Measurements from ENCODE around the gene P2RY12. TPM values are rescaled to one million over a fixed set of nuclear protein-coding genes. Genes with fewer than 3 reads are reported as not detected.

P2RY12 gene
- total and polyA plus RNA-seq, 2 of the 8 experiments (the other 6 are each of a cell fraction or from before 2014, with no cell fraction given), result not detected

DNA sequence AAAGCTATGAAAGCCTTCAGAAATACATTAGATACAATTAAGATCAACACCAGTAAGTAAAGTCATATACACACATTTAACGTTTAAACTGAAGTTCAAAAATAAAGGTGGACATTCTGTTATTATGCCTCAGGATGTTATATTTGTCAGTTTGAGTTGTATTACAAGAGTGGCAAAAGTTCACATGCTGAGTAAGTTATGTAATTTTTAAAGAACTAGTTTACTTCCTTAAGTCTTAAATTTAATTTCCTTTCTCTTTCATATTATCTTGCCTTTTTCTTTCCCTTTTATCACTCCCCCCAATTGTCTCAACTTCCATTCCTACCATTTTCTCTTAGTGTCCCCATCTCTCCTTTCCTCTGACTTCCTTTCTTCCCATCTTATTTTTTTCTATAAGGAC is 63.0 kb downstream of the P2RY12 start:
- CTCF ChIA-PET (ENCODE audit: partially characterized antibody), result interaction anchor here (0.6 to 1.1 kb wide), 3 partner anchors 8 to 94 kb away, joined by 3 to 4 read pairs (median 4); no protein-coding TSS in a partner anchor
- Histone ChIP-seq H3K23me2 (ENCODE audit: low read depth, low read length) (no peaks in the 10 kb centered on the region), H3K4me2 (ENCODE audit: insufficient read depth in 1 of 2, low read depth in 2 of 2, low read length in 2 of 2) (no peak overlapping the region), H3K9me3 (ENCODE audit: insufficient read depth in 2 of 2, low read depth in 1 of 2, low read length in 1 of 2) (no peaks in the 10 kb centered on the region), H3K79me2 (ENCODE audit: control insufficient read depth in 1 of 2, insufficient read depth in 2 of 2, low read length in 2 of 2) (no peaks in the 10 kb centered on the region), H2BK12ac (ENCODE audit: low read depth, low read length) (no peak overlapping the region), H2BK5ac (ENCODE audit: low read depth, low read length) (no peak overlapping the region), H3K23ac (ENCODE audit: insufficient read length) (no peak overlapping the region), H3K27me3 (replicated peaks in 1 of 4; ENCODE audit: control insufficient read depth in 3 of 4, extremely low read depth in 1 of 4, insufficient read depth in 3 of 4, low read length in 3 of 4) (no peaks in the 10 kb centered on the region), H3K9ac (replicated peaks in 1 of 4; ENCODE audit: extremely low read depth in 1 of 4, low read depth in 3 of 4, low read length in 3 of 4) (no peak overlapping the region), H3K4ac (replicated peaks; ENCODE audit: insufficient read length, low read depth, low read length) (no peak overlapping the region), H3K4me3 (ENCODE audit: extremely low read depth in 1 of 4, insufficient read depth in 2 of 4, low read depth in 3 of 4, low read length in 4 of 4) (no peak overlapping the region), H3K36me3 (ENCODE audit: control insufficient read depth in 2 of 4, insufficient read depth in 4 of 4, low read length in 3 of 4) (no peaks in the 10 kb centered on the region), H3K27ac (ENCODE audit: low read depth, low read length) (no peak overlapping the region), H3K14ac (ENCODE audit: insufficient read length) (no peak overlapping the region), H2AK5ac (ENCODE audit: low read depth, low read length) (no peak overlapping the region), H2BK120ac (replicated peaks; ENCODE audit: low read depth, low read length) (no peak overlapping the region), H2AFZ (ENCODE audit: low read length) (no peak overlapping the region), H3K79me1 (ENCODE audit: low read depth, low read length) (no peaks in the 10 kb centered on the region), H4K8ac (ENCODE audit: extremely low read depth, insufficient read depth, low read length) (no peak overlapping the region), H4K20me1 (replicated peaks in 1 of 2; ENCODE audit: control insufficient read depth in 1 of 2, insufficient read depth in 2 of 2, low read length in 2 of 2) (no peaks in the 10 kb centered on the region), H3K18ac (ENCODE audit: extremely low read depth, low read length) (no peak overlapping the region), H3K56ac (replicated peaks; ENCODE audit: insufficient read length, low read depth, low read length) (no peak overlapping the region), H4K91ac (replicated peaks; ENCODE audit: insufficient read length, low read length) (no peak overlapping the region), H3K4me1 (replicated peaks in 1 of 4; ENCODE audit: control insufficient read depth in 3 of 4, insufficient read depth in 4 of 4, low read length in 3 of 4) (peaks cover 0 to 4% (median 3%) of the 10 kb centered on the region in 4 experiments; a peak in 4 of 7 replicates), H4K5ac (ENCODE audit: insufficient read length, low read depth, low read length) (no peak overlapping the region), H2BK20ac (ENCODE audit: low read length) (no peak overlapping the region), H2BK15ac (ENCODE audit: low read length) (no peak overlapping the region)
- 100% methylated on average over 1 of the region's 1 CpG; no CpG with 5 or more reads in 1 of the 2 experiments for whole genome bisulfite sequencing, 2 experiments (ENCODE audit: extremely low coverage in 1 of 2, insufficient coverage in 1 of 2, insufficient read length in 1 of 2, insufficient replicate concordance in 2 of 2, low coverage in 1 of 2, low lambda C conversion rate in 2 of 2, missing lambda C conversion rate in 1 of 2)
- no peak for FAIRE-seq
- no peak for DNase-seq (ENCODE audit: low read depth in 1 of 2, low spot score in 2 of 2)
- POLR2A ChIA-PET (ENCODE audit: partially characterized antibody), result interaction anchor here (1.6 kb wide), 1 partner anchor 9 kb away, joined by 3 read pairs; no protein-coding TSS in a partner anchor
- TF ChIP-seq RXRA (IDR thresholded peaks at IDR 0.05; ENCODE audit: insufficient read depth, low read depth, low read length) (no peak), SP4 (IDR thresholded peaks at IDR 0.05; ENCODE audit: low read length) (no peak), FOSL1 (IDR thresholded peaks at IDR 0.05; ENCODE audit: insufficient read depth, low read depth, low read length) (no peak), SUZ12 (IDR thresholded peaks at IDR 0.05; ENCODE audit: low read length) (no peak), TCF12 (IDR thresholded peaks at IDR 0.05; ENCODE audit: low read depth, low read length) (no peak), YY1 (IDR thresholded peaks at IDR 0.05; ENCODE audit: low read depth, low read length) (no peak), ASH2L (IDR thresholded peaks at IDR 0.05; ENCODE audit: low read length) (no peak), SRF (IDR thresholded peaks at IDR 0.05; ENCODE audit: low read depth, low read length) (no peak), JUND (IDR thresholded peaks at IDR 0.05; ENCODE audit: low read length) (no peak), CBX8 (IDR thresholded peaks at IDR 0.05; ENCODE audit: borderline replicate concordance, low read depth, low read length) (no peak), RBBP5 (IDR thresholded peaks at IDR 0.05; ENCODE audit: borderline replicate concordance, low read depth, low read length) (no peak), POLR2AphosphoS5 (IDR thresholded peaks at IDR 0.05; ENCODE audit: low read depth, low read length) (no peak), KDM5A (IDR thresholded peaks at IDR 0.05; ENCODE audit: low read length) (no peak), NANOG (IDR thresholded peaks at IDR 0.05; ENCODE audit: insufficient read depth, low read depth, low read length, poor library complexity, severe bottlenecking) (no peak), KDM1A (IDR thresholded peaks at IDR 0.05; ENCODE audit: borderline replicate concordance, low read length) (no peak)

Data from H1 (cell line).